Measurements from ENCODE around the gene SLC9A9. TPM values are rescaled to one million over a fixed set of nuclear protein-coding genes. Genes with fewer than 3 reads are reported as not detected.

Gene SLC9A9
- total and polyA plus RNA-seq, 9 of the 15 experiments (the other 6 are each of a cell fraction or from before 2014, with no cell fraction given): 0.03 to 0.13 TPM; not detected in 7

DNA sequence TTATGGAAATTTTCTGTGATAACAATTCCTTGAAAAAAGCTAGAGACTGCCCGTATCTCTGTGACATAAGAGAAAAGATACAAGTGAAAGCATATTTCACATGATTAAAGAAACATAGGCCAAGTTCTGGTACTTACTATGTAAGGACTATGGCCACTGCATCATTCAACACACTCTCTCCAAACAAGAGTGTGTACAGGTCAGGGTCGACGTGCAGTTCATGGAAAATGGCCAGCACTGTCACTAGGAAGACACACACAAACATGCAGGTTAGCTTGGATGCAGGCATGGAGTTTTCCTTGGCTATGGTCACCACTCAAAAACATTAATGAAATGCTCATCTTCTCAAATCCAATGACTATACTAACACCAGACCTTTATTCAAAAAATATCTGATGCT lies 196.2 kb downstream of the SLC9A9 start:
- ChIA-PET POLR2A (no interaction called here), CTCF (ENCODE audit: low intra/inter-chr PET ratio) (no interaction called here)
- ATAC-seq: no peak
- no peak overlapping the region for H3K27ac ChIP-seq (ENCODE audit: extremely low read depth, low read depth, low read length)
- no peak for DNase-seq (ENCODE audit: extremely low read depth in 1 of 4, low spot score in 3 of 4)
- no peaks in the 10 kb centered on the region; a peak in 1 of 5 replicates for H3K27me3 ChIP-seq (ENCODE audit: control insufficient read depth in 2 of 2, insufficient read depth in 2 of 2, low read length in 2 of 2)
- H3K9ac ChIP-seq (ENCODE audit: insufficient read depth in 1 of 2, low read depth in 2 of 2, low read length in 2 of 2): no peak overlapping the region
- H3K9me1 ChIP-seq (ENCODE audit: control insufficient read depth, insufficient read depth, low read length): no peaks in the 10 kb centered on the region
- FAIRE-seq: no peak
- no peaks in the 10 kb centered on the region for H3K36me3 ChIP-seq (ENCODE audit: control insufficient read depth, insufficient read depth, low read length)
- H3K4me1 ChIP-seq (replicated peaks in 1 of 2; ENCODE audit: control insufficient read depth in 2 of 2, insufficient read depth in 2 of 2, low read length in 2 of 2): no peaks in the 10 kb centered on the region
- no peak overlapping the region for H3K4me3 ChIP-seq
- intact Hi-C loops (cut with micrococcal nuclease): no loop called here
- no peaks in the 10 kb centered on the region for H4K20me1 ChIP-seq (replicated peaks; ENCODE audit: control insufficient read depth, insufficient read depth, low read length)
- no TSS peak for BruUV-seq (replicated peaks)
- H3K79me2 ChIP-seq (ENCODE audit: control insufficient read depth, insufficient read depth, low read length): no peaks in the 10 kb centered on the region
- WGBS (ENCODE audit: insufficient coverage, low coverage, missing lambda C conversion rate): 3% methylated on average over 3 of the region's 3 CpGs
- no peak overlapping the region for H3K4me2 ChIP-seq (ENCODE audit: insufficient read depth, low read length)
- TF ChIP-seq, protein P1, sequence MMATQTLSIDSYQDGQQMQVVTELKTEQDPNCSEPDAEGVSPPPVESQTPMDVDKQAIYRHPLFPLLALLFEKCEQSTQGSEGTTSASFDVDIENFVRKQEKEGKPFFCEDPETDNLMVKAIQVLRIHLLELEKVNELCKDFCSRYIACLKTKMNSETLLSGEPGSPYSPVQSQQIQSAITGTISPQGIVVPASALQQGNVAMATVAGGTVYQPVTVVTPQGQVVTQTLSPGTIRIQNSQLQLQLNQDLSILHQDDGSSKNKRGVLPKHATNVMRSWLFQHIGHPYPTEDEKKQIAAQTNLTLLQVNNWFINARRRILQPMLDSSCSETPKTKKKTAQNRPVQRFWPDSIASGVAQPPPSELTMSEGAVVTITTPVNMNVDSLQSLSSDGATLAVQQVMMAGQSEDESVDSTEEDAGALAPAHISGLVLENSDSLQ (IDR thresholded peaks at IDR 0.05): no peak
- TF ChIP-seq CSDE1 (IDR thresholded peaks at IDR 0.05) (no peak), EHMT2 (IDR thresholded peaks at IDR 0.05) (no peak), TCF7 (IDR thresholded peaks at IDR 0.05; ENCODE audit: borderline replicate concordance) (no peak), YBX1 (IDR thresholded peaks at IDR 0.05) (no peak), ZNF764 (CRISPR knock-in tag; IDR thresholded peaks at IDR 0.05; ENCODE audit: low read depth) (no peak), SRF (CRISPR knock-in tag; IDR thresholded peaks at IDR 0.05) (no peak), RNF2 (IDR thresholded peaks at IDR 0.05) (no peak), ZNF707 (CRISPR knock-in tag; conservative IDR thresholded peaks at IDR 0.05) (no peak), SOX6 (IDR thresholded peaks at IDR 0.05) (no peak), BRD9 (IDR thresholded peaks at IDR 0.05; ENCODE audit: low read depth, partially characterized antibody) (no peak), FOXM1 (IDR thresholded peaks at IDR 0.05; ENCODE audit: low read depth) (no peak), FOXM1 (CRISPR knock-in tag; IDR thresholded peaks at IDR 0.05; ENCODE audit: low read depth) (no peak), TBL1XR1 (IDR thresholded peaks at IDR 0.05; ENCODE audit: low read length in 2 of 2) (no peak)
- TF ChIP-seq, protein P2, sequence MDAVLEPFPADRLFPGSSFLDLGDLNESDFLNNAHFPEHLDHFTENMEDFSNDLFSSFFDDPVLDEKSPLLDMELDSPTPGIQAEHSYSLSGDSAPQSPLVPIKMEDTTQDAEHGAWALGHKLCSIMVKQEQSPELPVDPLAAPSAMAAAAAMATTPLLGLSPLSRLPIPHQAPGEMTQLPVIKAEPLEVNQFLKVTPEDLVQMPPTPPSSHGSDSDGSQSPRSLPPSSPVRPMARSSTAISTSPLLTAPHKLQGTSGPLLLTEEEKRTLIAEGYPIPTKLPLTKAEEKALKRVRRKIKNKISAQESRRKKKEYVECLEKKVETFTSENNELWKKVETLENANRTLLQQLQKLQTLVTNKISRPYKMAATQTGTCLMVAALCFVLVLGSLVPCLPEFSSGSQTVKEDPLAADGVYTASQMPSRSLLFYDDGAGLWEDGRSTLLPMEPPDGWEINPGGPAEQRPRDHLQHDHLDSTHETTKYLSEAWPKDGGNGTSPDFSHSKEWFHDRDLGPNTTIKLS (IDR thresholded peaks at IDR 0.05; ENCODE audit: borderline replicate concordance, low read depth): no peak
- TF ChIP-seq, protein P3, sequence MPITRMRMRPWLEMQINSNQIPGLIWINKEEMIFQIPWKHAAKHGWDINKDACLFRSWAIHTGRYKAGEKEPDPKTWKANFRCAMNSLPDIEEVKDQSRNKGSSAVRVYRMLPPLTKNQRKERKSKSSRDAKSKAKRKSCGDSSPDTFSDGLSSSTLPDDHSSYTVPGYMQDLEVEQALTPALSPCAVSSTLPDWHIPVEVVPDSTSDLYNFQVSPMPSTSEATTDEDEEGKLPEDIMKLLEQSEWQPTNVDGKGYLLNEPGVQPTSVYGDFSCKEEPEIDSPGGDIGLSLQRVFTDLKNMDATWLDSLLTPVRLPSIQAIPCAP (CRISPR knock-in tag; IDR thresholded peaks at IDR 0.05; ENCODE audit: borderline replicate concordance): no peak
- no peak overlapping the region for H2AFZ ChIP-seq (ENCODE audit: low read depth, low read length)
- H3K9me3 ChIP-seq (replicated peaks; ENCODE audit: control insufficient read depth, insufficient read depth, low read depth, low read length): no peaks in the 10 kb centered on the region
- in situ Hi-C loops (cut with MboI): no loop called here
